SK-N-MC (cell line): ENCODE data around the gene THRA.

ENCODE experiments used
- DNase-seq: peaks from one replicate; pipeline ENCODE4 v3.0.0-alpha.2; 2011; ENCODE audit warnings: low read depth, low spot score
- H3K27ac ChIP-seq: fragments of 200-600 bp; sonication (generic); 2 replicates; pipeline ENCODE4 v1.5.1; 2016; ENCODE audit warnings: mixed run types
- H3K36me3 ChIP-seq: fragments of 200-600 bp; sonication (generic); 2 replicates; pipeline ENCODE4 v1.6.1; 2017; ENCODE audit warnings: antibody characterized with exemption, low read length, mixed read lengths; ENCODE audit not compliant: insufficient read depth
- H3K4me3 ChIP-seq: fragments of 200-600 bp; sonication (generic); 2 replicates; pipeline ENCODE4 v1.5.1; 2016
- H3K9ac ChIP-seq: fragments of 200-600 bp; sonication (generic); 2 replicates; pipeline ENCODE4 v1.8.0; 2017; ENCODE audit warnings: mixed run types, mixed read lengths; ENCODE audit not compliant: insufficient read length
- H3K9me3 ChIP-seq: fragments of 200-600 bp; sonication (generic); 2 replicates; pipeline ENCODE4 v1.6.1; 2017; ENCODE audit warnings: low read depth, mild to moderate bottlenecking, antibody characterized with exemption, low read length, moderate library complexity, mixed read lengths
- EZH2 ChIP-seq: fragments of 200-600 bp; sonication (generic); IDR thresholded peaks from one replicate; pipeline ENCODE4 v1.6.1; 2017; ENCODE audit warnings: antibody characterized with exemption
- FOXP2 ChIP-seq: optimal IDR thresholded peaks from 2 replicates; pipeline ENCODE3; 2011; ENCODE audit warnings: mild to moderate bottlenecking, moderate library complexity; ENCODE audit not compliant: insufficient read depth; ENCODE audit errors: extremely low read length, control extremely low read depth
- POLR2AphosphoS5 ChIP-seq: IDR thresholded peaks from 2 replicates; pipeline ENCODE4 v1.6.1; 2012; ENCODE audit warnings: mild to moderate bottlenecking, low read depth, low read length, borderline replicate concordance

The THRA gene

GRCh38 chr17:40068917-40069750, 6.4 kb downstream of the THRA start:
- Histone ChIP-seq H3K9me3 (no peaks in the 10 kb centered on the region), H3K9ac (peak overlapping the region; percentile 55), H3K27ac (peak overlapping the region; percentile 91), H3K36me3 (no peaks in the 10 kb centered on the region), H3K4me3 (peak overlapping the region; percentile 75)
- peak; percentile 53 for DNase-seq
- TF ChIP-seq POLR2AphosphoS5: peak; percentile 61
- TF ChIP-seq FOXP2: no peak

- H3K27ac ChIP-seq: peak overlapping the region; percentile 91
- DNase-seq: no peak
- H3K36me3 ChIP-seq: peaks cover 7% of the 10 kb centered on the region; the same call in 1 of the 2 replicates
- TF ChIP-seq EZH2 (no peak), POLR2AphosphoS5 (no peak), FOXP2 (no peak)
- peak overlapping the region; percentile 75 for H3K4me3 ChIP-seq
- no peaks in the 10 kb centered on the region for H3K9me3 ChIP-seq
- peak overlapping the region; percentile 11 for H3K9ac ChIP-seq
These were observed 7.3 kb downstream of the THRA start for GRCh38 chr17:40069751-40070708.

GRCh38 chr17:40070709-40071312, 8.0 kb downstream of the THRA start:
- Histone ChIP-seq H3K36me3 (peaks cover 10% of the 10 kb centered on the region; the same call in 1 of the 2 replicates), H3K9me3 (no peaks in the 10 kb centered on the region), H3K4me3 (peak overlapping the region; percentile 75; the same call in 1 of the 2 replicates), H3K9ac (no peak overlapping the region), H3K27ac (peak overlapping the region; percentile 91)
- no peak for TF ChIP-seq POLR2AphosphoS5
- no peak for TF ChIP-seq FOXP2
- no peak for TF ChIP-seq EZH2
- DNase-seq: no peak

GRCh38 chr17:40071313-40072039, 8.7 kb downstream of the THRA start:
- H3K9ac ChIP-seq: no peak overlapping the region
- no peak for DNase-seq
- H3K27ac ChIP-seq: peak overlapping the region; percentile 91

GRCh38 chr17:40072040-40072734, 9.4 kb downstream of the THRA start:
- no peak for DNase-seq
- Histone ChIP-seq H3K9me3 (no peaks in the 10 kb centered on the region), H3K4me3 (peak overlapping the region; percentile 59), H3K36me3 (peaks cover 22% of the 10 kb centered on the region; the same call in 1 of the 2 replicates), H3K27ac (peak overlapping the region; percentile 91), H3K9ac (peak overlapping the region; percentile 23)
- TF ChIP-seq FOXP2: peak; percentile 62
- no peak for TF ChIP-seq EZH2

More at GRCh38 chr17:40071313-40072039, 8.7 kb downstream of the THRA start:
- Histone ChIP-seq H3K9me3 (no peaks in the 10 kb centered on the region), H3K36me3 (peaks cover 16% of the 10 kb centered on the region; the same call in 1 of the 2 replicates), H3K4me3 (peak overlapping the region; percentile 59)
- TF ChIP-seq FOXP2: no peak
- no peak for TF ChIP-seq EZH2
- TF ChIP-seq POLR2AphosphoS5: no peak

- Histone ChIP-seq H3K9me3 (no peaks in the 10 kb centered on the region), H3K9ac (peak overlapping the region; percentile 23), H3K4me3 (peak overlapping the region; percentile 59), H3K36me3 (peaks cover 26% of the 10 kb centered on the region; the same call in 1 of the 2 replicates), H3K27ac (peak overlapping the region; percentile 91)
- TF ChIP-seq FOXP2 (no peak), POLR2AphosphoS5 (no peak), EZH2 (no peak)
- no peak for DNase-seq
These were observed 10.1 kb downstream of the THRA start for GRCh38 chr17:40072735-40073346.
